Keratinocyte (primary cell): ENCODE results near the gene APRT.

Experiments
- EZH2 ChIP-seq: IDR thresholded peaks from one replicate; pipeline ENCODE4 v1.6.1; 2012; ENCODE audit warnings: inconsistent platforms, mild to moderate bottlenecking, low read length, moderate library complexity
- TF ChIP-seq, protein P1 (sequence below), 3 experiments: IDR thresholded peaks in 1 of 3; conservative IDR thresholded peaks in 1 of 3; optimal IDR thresholded peaks in 1 of 3; 2 replicates in 2 of 3; 3 replicates in 1 of 3; pipeline versions ENCODE3 to v1.5.1; 2011; ENCODE audit warnings: low read length in 3 of 3, mild to moderate bottlenecking in 3 of 3, moderate library complexity in 2 of 3, control low read depth in 1 of 3, inconsistent platforms in 1 of 3; ENCODE audit not compliant: insufficient read depth in 2 of 3; ENCODE audit errors: extremely low read depth in 1 of 3

DNA sequence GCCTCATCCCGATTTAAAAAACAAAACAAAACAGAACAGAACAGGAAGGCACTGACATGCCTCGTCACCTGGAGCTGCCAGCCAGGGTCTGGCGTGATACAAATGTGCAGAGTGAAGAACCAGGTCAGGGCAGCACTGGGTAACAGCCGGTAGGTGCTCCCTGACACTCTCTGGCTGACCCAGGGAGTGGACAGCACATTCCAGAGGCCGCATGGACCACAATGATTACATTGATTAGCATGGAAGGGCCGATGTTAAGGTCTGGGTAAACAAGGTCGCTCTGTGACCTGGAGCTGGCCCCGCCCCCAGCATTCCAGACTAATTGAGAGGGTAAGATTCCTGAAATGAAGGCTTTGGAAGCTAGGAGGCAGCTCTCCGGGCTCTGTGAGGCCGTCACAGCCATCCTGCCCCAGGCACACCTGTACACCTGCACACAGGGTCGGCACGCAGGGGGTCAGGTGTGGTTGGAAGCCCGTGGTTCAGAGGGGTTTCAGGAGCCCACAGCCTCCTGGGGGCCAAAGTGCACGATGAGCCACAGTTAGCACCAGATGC lies 48.1 kb downstream of the APRT start:
- TF ChIP-seq, protein P1, sequence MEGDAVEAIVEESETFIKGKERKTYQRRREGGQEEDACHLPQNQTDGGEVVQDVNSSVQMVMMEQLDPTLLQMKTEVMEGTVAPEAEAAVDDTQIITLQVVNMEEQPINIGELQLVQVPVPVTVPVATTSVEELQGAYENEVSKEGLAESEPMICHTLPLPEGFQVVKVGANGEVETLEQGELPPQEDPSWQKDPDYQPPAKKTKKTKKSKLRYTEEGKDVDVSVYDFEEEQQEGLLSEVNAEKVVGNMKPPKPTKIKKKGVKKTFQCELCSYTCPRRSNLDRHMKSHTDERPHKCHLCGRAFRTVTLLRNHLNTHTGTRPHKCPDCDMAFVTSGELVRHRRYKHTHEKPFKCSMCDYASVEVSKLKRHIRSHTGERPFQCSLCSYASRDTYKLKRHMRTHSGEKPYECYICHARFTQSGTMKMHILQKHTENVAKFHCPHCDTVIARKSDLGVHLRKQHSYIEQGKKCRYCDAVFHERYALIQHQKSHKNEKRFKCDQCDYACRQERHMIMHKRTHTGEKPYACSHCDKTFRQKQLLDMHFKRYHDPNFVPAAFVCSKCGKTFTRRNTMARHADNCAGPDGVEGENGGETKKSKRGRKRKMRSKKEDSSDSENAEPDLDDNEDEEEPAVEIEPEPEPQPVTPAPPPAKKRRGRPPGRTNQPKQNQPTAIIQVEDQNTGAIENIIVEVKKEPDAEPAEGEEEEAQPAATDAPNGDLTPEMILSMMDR (optimal IDR thresholded peaks at IDR 0.05 in 1 of 3, IDR thresholded peaks at IDR 0.05 in 1 of 3, conservative IDR thresholded peaks at IDR 0.05 in 1 of 3; ENCODE audit: extremely low read depth in 1 of 3, insufficient read depth in 2 of 3, low read length in 3 of 3), result no peak
- TF ChIP-seq EZH2, result no peak
